H1 (cell line): ENCODE data around the gene RAET1G. TPM values are rescaled to one million over a fixed set of nuclear protein-coding genes. Genes with fewer than 3 reads are reported as not detected.
"Not testable (repeated sequence)": the region's sequence is repeated elsewhere in the genome, so short reads cannot be mapped to it uniquely, and the experiment has no call there.

ENCODE experiments used
- CTCF ChIA-PET: fragments of 300-600 bp; sonication (Branson Sonifier 250); formaldehyde crosslinking; loops from one replicate; lab custom pipeline; 2021; ENCODE audit not compliant: partially characterized antibody; lab: Charles Lee
- POLR2A ChIA-PET: fragments of 300-600 bp; sonication (Branson Sonifier 250); formaldehyde crosslinking; loops from one replicate; lab custom pipeline; 2021; ENCODE audit warnings: inconsistent platforms; ENCODE audit not compliant: partially characterized antibody; lab: Charles Lee
- DNase-seq, 2 experiments: peaks; one replicate each; pipeline versions ENCODE4 v3.0.0 to v3.0.0-alpha.2; 2010 to 2022; ENCODE audit warnings: low spot score in 2 of 2, low read depth in 1 of 2, mixed read lengths in 1 of 2
- FAIRE-seq: peaks from 2 replicates; lab custom pipeline; 2011; peaks lifted over from hg19 to GRCh38; lab: Jason Lieb, UNC
- H2AFZ ChIP-seq: 2 replicates; pipeline ENCODE4 v1.8.1; 2012; ENCODE audit warnings: low read length, inconsistent platforms
- H2AK5ac ChIP-seq: 2 replicates; pipeline ENCODE4 v1.6.1; 2013; ENCODE audit warnings: low read depth, low read length
- H2BK120ac ChIP-seq: replicated peaks from 2 replicates; pipeline ENCODE3; 2013; ENCODE audit warnings: low read depth, low read length, inconsistent platforms
- H2BK12ac ChIP-seq: 2 replicates; pipeline ENCODE4 v1.6.1; 2013; ENCODE audit warnings: low read depth, low read length
- H2BK15ac ChIP-seq: 2 replicates; pipeline ENCODE4 v1.6.1; 2013; ENCODE audit warnings: low read length
- H2BK20ac ChIP-seq: 2 replicates; pipeline ENCODE4 v1.6.1; 2013; ENCODE audit warnings: low read length
- H2BK5ac ChIP-seq: 2 replicates; pipeline ENCODE4 v1.6.1; 2013; ENCODE audit warnings: low read depth, low read length
- H3K14ac ChIP-seq: 2 replicates; pipeline ENCODE4 v1.6.1; 2013; ENCODE audit warnings: inconsistent platforms; ENCODE audit not compliant: insufficient read length
- H3K18ac ChIP-seq: 2 replicates; pipeline ENCODE4 v1.6.1; 2013; ENCODE audit warnings: low read length; ENCODE audit errors: extremely low read depth
- H3K23ac ChIP-seq: 2 replicates; pipeline ENCODE4 v1.6.1; 2013; ENCODE audit warnings: inconsistent platforms; ENCODE audit not compliant: insufficient read length
- H3K23me2 ChIP-seq: 2 replicates; pipeline ENCODE4 v1.6.1; 2013; ENCODE audit warnings: low read depth, low read length
- H3K27ac ChIP-seq: 2 replicates; pipeline ENCODE4 v1.6.1; 2011; ENCODE audit warnings: low read depth, low read length, inconsistent platforms
- H3K27me3 ChIP-seq, 4 experiments: replicated peaks in 1 of 4; 1 replicate in 1 of 4; 2 replicates in 3 of 4; pipeline versions ENCODE4 v1.6.1 to v1.8.1; 2011 to 2013; ENCODE audit warnings: low read length in 3 of 4, mild to moderate bottlenecking in 3 of 4, inconsistent platforms in 2 of 4, mixed read lengths in 2 of 4, moderate library complexity in 1 of 4; ENCODE audit not compliant: control insufficient read depth in 3 of 4, insufficient read depth in 3 of 4; ENCODE audit errors: extremely low read depth in 1 of 4
- H3K36me3 ChIP-seq, 4 experiments: 2 replicates each; pipeline versions ENCODE4 v1.6.1 to v1.8.1; 2011 to 2013; ENCODE audit warnings: mild to moderate bottlenecking in 4 of 4, low read length in 3 of 4, moderate library complexity in 2 of 4, control low read depth in 1 of 4, inconsistent platforms in 1 of 4; ENCODE audit not compliant: insufficient read depth in 4 of 4, control insufficient read depth in 2 of 4
- H3K4ac ChIP-seq: replicated peaks from 2 replicates; pipeline ENCODE3; 2013; ENCODE audit warnings: low read length, low read depth, mixed read lengths, inconsistent platforms; ENCODE audit not compliant: insufficient read length
- H3K4me1 ChIP-seq, 4 experiments: replicated peaks in 1 of 4; 1 replicate in 1 of 4; 2 replicates in 3 of 4; pipeline versions ENCODE4 v1.6.1 to v1.8.1; 2011 to 2013; ENCODE audit warnings: low read length in 3 of 4, inconsistent platforms in 2 of 4, mixed read lengths in 1 of 4; ENCODE audit not compliant: insufficient read depth in 4 of 4, control insufficient read depth in 3 of 4
- H3K4me2 ChIP-seq, 2 experiments: 2 replicates each; pipeline versions ENCODE4 v1.6.1 to v1.8.1; 2011 to 2013; ENCODE audit warnings: low read depth in 2 of 2, low read length in 2 of 2, control low read depth in 1 of 2, inconsistent platforms in 1 of 2, mild to moderate bottlenecking in 1 of 2; ENCODE audit not compliant: insufficient read depth in 1 of 2
- H3K4me3 ChIP-seq, 4 experiments: fragments of 200-600, 300-600 bp in 1 of 4; sonication (generic), shearing (Covaris generic), sonication (Bioruptor Twin) in 1 of 4; 2 replicates each; pipeline versions ENCODE4 v1.5.1 to v1.8.1; 2011 to 2016; ENCODE audit warnings: low read length in 4 of 4, low read depth in 3 of 4, control low read depth in 2 of 4, inconsistent platforms in 2 of 4, mild to moderate bottlenecking in 2 of 4, mixed read lengths in 1 of 4, moderate library complexity in 1 of 4; ENCODE audit not compliant: insufficient read depth in 2 of 4; ENCODE audit errors: extremely low read depth in 1 of 4
- H3K56ac ChIP-seq: replicated peaks from 2 replicates; pipeline ENCODE3; 2013; ENCODE audit warnings: low read depth, mild to moderate bottlenecking, mixed read lengths, low read length, inconsistent platforms; ENCODE audit not compliant: insufficient read length
- H3K79me1 ChIP-seq: 2 replicates; pipeline ENCODE4 v1.6.1; 2013; ENCODE audit warnings: low read depth, low read length, control low read depth
- H3K79me2 ChIP-seq, 2 experiments: 2 replicates each; pipeline versions ENCODE4 v1.6.1 to v1.8.1; 2012 to 2013; ENCODE audit warnings: low read length in 2 of 2, mild to moderate bottlenecking in 2 of 2, inconsistent platforms in 1 of 2; ENCODE audit not compliant: insufficient read depth in 2 of 2, control insufficient read depth in 1 of 2
- H3K9ac ChIP-seq, 4 experiments: replicated peaks in 1 of 4; 1 replicate in 1 of 4; 2 replicates in 3 of 4; pipeline versions ENCODE4 v1.6.1 to v1.8.1; 2011 to 2013; ENCODE audit warnings: low read depth in 3 of 4, low read length in 3 of 4, control low read depth in 2 of 4, mild to moderate bottlenecking in 2 of 4, moderate library complexity in 2 of 4, inconsistent platforms in 1 of 4; ENCODE audit errors: extremely low read depth in 1 of 4
- H3K9me3 ChIP-seq, 2 experiments: 2 replicates each; pipeline versions ENCODE4 v1.6.1 to v1.8.1; 2012 to 2013; ENCODE audit warnings: mild to moderate bottlenecking in 2 of 2, moderate library complexity in 2 of 2, control low read depth in 1 of 2, inconsistent platforms in 1 of 2, low read depth in 1 of 2, low read length in 1 of 2, mixed read lengths in 1 of 2; ENCODE audit not compliant: insufficient read depth in 2 of 2
- H4K20me1 ChIP-seq, 2 experiments: replicated peaks in 1 of 2; 2 replicates each; pipeline versions ENCODE3 to v1.8.1; 2011 to 2013; ENCODE audit warnings: inconsistent platforms in 2 of 2, low read length in 2 of 2, mild to moderate bottlenecking in 1 of 2; ENCODE audit not compliant: insufficient read depth in 2 of 2, control insufficient read depth in 1 of 2
- H4K5ac ChIP-seq: 2 replicates; pipeline ENCODE4 v1.6.1; 2013; ENCODE audit warnings: low read length, low read depth, mixed read lengths, inconsistent platforms; ENCODE audit not compliant: insufficient read length
- H4K8ac ChIP-seq: 2 replicates; pipeline ENCODE4 v1.8.0; 2013; ENCODE audit warnings: mild to moderate bottlenecking, moderate library complexity, low read length, inconsistent platforms; ENCODE audit not compliant: insufficient read depth; ENCODE audit errors: extremely low read depth
- H4K91ac ChIP-seq: replicated peaks from 2 replicates; pipeline ENCODE3; 2013; ENCODE audit warnings: low read length, mixed read lengths, inconsistent platforms; ENCODE audit not compliant: insufficient read length
- JUN ChIP-seq: IDR thresholded peaks from 2 replicates; pipeline ENCODE4 v1.6.1; 2011; ENCODE audit warnings: low read depth, mild to moderate bottlenecking, improper control_type of control experiment, low read length
- POLR2A ChIP-seq, 2 experiments: IDR thresholded peaks; 1 replicate in 1 of 2; 2 replicates in 1 of 2; pipeline ENCODE4 v1.6.1; 2011; ENCODE audit warnings: low read depth in 2 of 2, low read length in 2 of 2, mild to moderate bottlenecking in 2 of 2; ENCODE audit errors: control extremely low read depth in 1 of 2
- SIX5 ChIP-seq: IDR thresholded peaks from 2 replicates; pipeline ENCODE4 v1.6.1; 2011; ENCODE audit warnings: mild to moderate bottlenecking, low read depth, low read length
- WGBS, 2 experiments: shearing (Covaris generic) in 1 of 2; methylation state at CpG; one replicate each; pipeline versions ENCODE4 v1.1.6 to v1.1.7; 2013 to 2015; ENCODE audit warnings: low lambda C conversion rate in 2 of 2, mixed read lengths in 2 of 2, inconsistent platforms in 1 of 2, low coverage in 1 of 2, missing lambda C conversion rate in 1 of 2; ENCODE audit not compliant: insufficient replicate concordance in 2 of 2, insufficient coverage in 1 of 2, insufficient read length in 1 of 2; ENCODE audit errors: extremely low coverage in 1 of 2, missing lambda C conversion rate in 1 of 2; 5-methylcytosine and 5-hydroxymethylcytosine counted together
- polyA plus RNA-seq, 7 experiments: library from polyadenylated mRNA; depleted of rRNA in 3 of 7; stranded (reverse) in 5 of 7; unstranded in 2 of 7; fragments of >200 nt in 5 of 7; fragments of 200-250 nt in 2 of 7; gene quantifications; 1 replicate in 5 of 7; 2 replicates in 1 of 7; 4 replicates in 1 of 7; pipeline versions ENCODE4 v1.2.1 to v1.2.3, GENCODE V29; 2011 to 2013; ENCODE audit warnings: missing spikeins in 2 of 7, mixed read lengths in 2 of 7
- total RNA-seq: library from RNA; stranded (reverse); fragmentation: NEBNext Ultra II Directional; extraction: Animal tissue kit (Norgen Biotek cat#: 25700); gene quantifications from 2 replicates; pipeline ENCODE4 v1.2.1, GENCODE V29; 2021

RAET1G gene
- total and polyA plus RNA-seq, 2 of the 8 experiments (the other 6 are each of a cell fraction or from before 2014, with no cell fraction given), result 0.08 TPM; not detected in 1

- TF ChIP-seq SIX5 (no peak), JUN (no peak), POLR2A (IDR thresholded peaks at IDR 0.05; ENCODE audit: control extremely low read depth in 1 of 2, low read depth in 2 of 2, low read length in 2 of 2) (no peak)
- TF ChIP-seq, all 59 proteins: peak for 0
Measured at GRCh38 chr6:149948011-149948410, 25.1 kb upstream of the RAET1G start (continued).

- H2AFZ ChIP-seq, H3K4me1 ChIP-seq, H4K8ac ChIP-seq, H4K91ac ChIP-seq, H2BK15ac ChIP-seq, H2BK120ac ChIP-seq, H2BK20ac ChIP-seq, H3K4ac ChIP-seq, H3K27ac ChIP-seq, H3K36me3 ChIP-seq, DNase-seq, H3K18ac ChIP-seq, POLR2A ChIA-PET, H3K14ac ChIP-seq, H4K5ac ChIP-seq, H2BK5ac ChIP-seq, H3K79me2 ChIP-seq, H4K20me1 ChIP-seq, H3K23me2 ChIP-seq, H3K23ac ChIP-seq, CTCF ChIA-PET, FAIRE-seq, H3K56ac ChIP-seq, H3K4me2 ChIP-seq, H3K9me3 ChIP-seq, H2BK12ac ChIP-seq, H3K79me1 ChIP-seq, H3K4me3 ChIP-seq, H2AK5ac ChIP-seq, H3K9ac ChIP-seq: not testable (repeated sequence)
- peaks cover 9 to 53% (median 32%) of the 10 kb centered on the region in 4 experiments for H3K27me3 ChIP-seq
- no CpG with 5 or more reads among the region's 1 CpG for WGBS, 2 experiments
Measured at GRCh38 chr6:149947533-149947932, 24.6 kb upstream of the RAET1G start.
